Measurements from ENCODE around the gene TOX3. TPM values are rescaled to one million over a fixed set of nuclear protein-coding genes. Genes with fewer than 3 reads are reported as not detected.

Gene TOX3
- total RNA-seq, 1 experiment from 2014 or later = 20.2 TPM

DNA sequence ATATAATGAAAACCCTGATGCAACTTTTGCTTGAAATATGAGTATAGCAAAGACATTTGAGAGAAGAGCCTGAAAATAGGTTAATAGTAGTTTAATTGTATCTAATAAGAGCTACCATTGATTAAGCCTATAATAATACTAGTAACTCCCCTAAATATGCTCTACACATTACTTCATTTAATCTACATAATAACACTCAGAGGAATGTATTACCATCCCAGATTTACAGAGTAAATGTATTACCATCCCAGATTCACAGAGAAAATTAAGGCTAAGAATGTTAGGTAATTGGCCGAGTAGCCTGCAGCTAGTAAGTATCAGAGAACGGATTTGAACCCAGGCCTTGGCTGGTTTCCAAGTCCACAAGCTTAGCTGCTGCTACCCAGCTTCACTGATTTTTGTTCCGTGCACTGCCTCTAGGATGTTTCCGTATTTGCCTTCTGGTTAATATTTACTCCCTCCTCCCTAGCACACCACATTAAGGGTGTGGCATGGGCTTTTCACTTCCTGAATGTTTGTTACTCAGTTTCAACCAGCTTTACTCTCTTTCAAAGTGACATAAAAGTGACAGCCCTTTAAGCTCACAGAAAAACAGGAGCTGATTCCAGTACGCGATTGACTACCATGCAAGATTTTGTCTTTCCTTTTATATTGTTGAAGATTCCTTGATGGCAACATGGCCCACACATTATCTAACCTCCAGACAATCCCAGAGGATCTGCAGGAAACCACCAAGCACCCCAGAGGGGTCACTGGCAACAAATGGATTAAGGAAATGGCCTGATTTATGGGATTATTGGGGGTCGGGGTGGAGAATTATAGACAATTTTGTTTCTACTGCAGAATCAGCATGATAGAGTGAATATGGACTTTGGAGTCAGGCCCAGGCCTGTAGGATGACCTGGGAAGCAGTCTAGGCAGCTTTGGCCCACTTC is 26.7 kb upstream of the TOX3 start:
- H3K4me1 Mint-ChIP-seq = peaks cover 15 to 16% of the 10 kb centered on the region in 2 experiments
- no peak overlapping the region for H4K91ac ChIP-seq (ENCODE audit: insufficient read length, low read depth, low read length)
- H3K23ac ChIP-seq (ENCODE audit: insufficient read length, low read depth, low read length) = no peak overlapping the region
- no peak overlapping the region for H2AFZ ChIP-seq (ENCODE audit: low read length)
- H3K14ac ChIP-seq (ENCODE audit: insufficient read depth, low read length) = no peak overlapping the region
- no peaks in the 10 kb centered on the region; the same call in none of the 2 replicates for H3K27me3 Mint-ChIP-seq (ENCODE audit: low read depth)
- H3K4me1 ChIP-seq (ENCODE audit: insufficient read depth, low read length) = peaks cover 3% of the 10 kb centered on the region; the same call in 1 of the 2 replicates
- H2BK120ac ChIP-seq (ENCODE audit: low read depth, low read length, poor library complexity, severe bottlenecking) = no peak overlapping the region
- no peak overlapping the region for H4K8ac ChIP-seq (replicated peaks; ENCODE audit: insufficient read length, low read depth, low read length)
- no peak overlapping the region for H3K9ac ChIP-seq (ENCODE audit: extremely low read depth, insufficient read length, low read length)
- H4K20me1 ChIP-seq (ENCODE audit: control insufficient read depth, insufficient read depth, insufficient read length) = no peaks in the 10 kb centered on the region
- no peak overlapping the region for H3K27ac ChIP-seq (ENCODE audit: insufficient read length, low read depth, low read length)
- no peak overlapping the region for H2BK12ac ChIP-seq (ENCODE audit: insufficient read length, low read depth, low read length)
- H3K18ac ChIP-seq (ENCODE audit: insufficient read length, low read depth, low read length) = no peak overlapping the region
- peaks cover 0 to 5% (median 5%) of the 10 kb centered on the region in 3 experiments; a peak in 2 of 7 replicates for H3K36me3 Mint-ChIP-seq (ENCODE audit: insufficient read depth in 1 of 3, low read depth in 3 of 3)
- H3K4me2 ChIP-seq (ENCODE audit: insufficient read depth, insufficient read length, low read length) = no peak overlapping the region
- H3K79me1 ChIP-seq (ENCODE audit: insufficient read depth, low read depth, low read length, poor library complexity, severe bottlenecking) = no peaks in the 10 kb centered on the region
- H3K56ac ChIP-seq (ENCODE audit: insufficient read length, low read depth, low read length) = no peak overlapping the region
- H3K4me3 Mint-ChIP-seq = no peak overlapping the region
- no peaks in the 10 kb centered on the region for H3K23me2 ChIP-seq (ENCODE audit: insufficient read length, low read depth, low read length, poor library complexity, severe bottlenecking)
- peaks cover 7 to 8% of the 10 kb centered on the region in 2 experiments; a peak in 2 of 5 replicates for H3K9me3 Mint-ChIP-seq
- no peak overlapping the region for H2BK20ac ChIP-seq (ENCODE audit: low read depth, low read length, poor library complexity, severe bottlenecking)
- no peaks in the 10 kb centered on the region for H3K79me2 ChIP-seq (ENCODE audit: insufficient read depth, low read length)
- H2BK5ac ChIP-seq (ENCODE audit: insufficient read length, low read length) = no peak overlapping the region
- no CpG with 5 or more reads among the region's 7 CpGs for WGBS (ENCODE audit: extremely low coverage, insufficient read length, low lambda C conversion rate)
- TF ChIP-seq, protein P1, sequence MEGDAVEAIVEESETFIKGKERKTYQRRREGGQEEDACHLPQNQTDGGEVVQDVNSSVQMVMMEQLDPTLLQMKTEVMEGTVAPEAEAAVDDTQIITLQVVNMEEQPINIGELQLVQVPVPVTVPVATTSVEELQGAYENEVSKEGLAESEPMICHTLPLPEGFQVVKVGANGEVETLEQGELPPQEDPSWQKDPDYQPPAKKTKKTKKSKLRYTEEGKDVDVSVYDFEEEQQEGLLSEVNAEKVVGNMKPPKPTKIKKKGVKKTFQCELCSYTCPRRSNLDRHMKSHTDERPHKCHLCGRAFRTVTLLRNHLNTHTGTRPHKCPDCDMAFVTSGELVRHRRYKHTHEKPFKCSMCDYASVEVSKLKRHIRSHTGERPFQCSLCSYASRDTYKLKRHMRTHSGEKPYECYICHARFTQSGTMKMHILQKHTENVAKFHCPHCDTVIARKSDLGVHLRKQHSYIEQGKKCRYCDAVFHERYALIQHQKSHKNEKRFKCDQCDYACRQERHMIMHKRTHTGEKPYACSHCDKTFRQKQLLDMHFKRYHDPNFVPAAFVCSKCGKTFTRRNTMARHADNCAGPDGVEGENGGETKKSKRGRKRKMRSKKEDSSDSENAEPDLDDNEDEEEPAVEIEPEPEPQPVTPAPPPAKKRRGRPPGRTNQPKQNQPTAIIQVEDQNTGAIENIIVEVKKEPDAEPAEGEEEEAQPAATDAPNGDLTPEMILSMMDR (conservative IDR thresholded peaks at IDR 0.05) = no peak
- H2AK5ac ChIP-seq (ENCODE audit: insufficient read length, low read length) = no peak overlapping the region
- H3K4ac ChIP-seq (ENCODE audit: low read depth, low read length) = no peak overlapping the region
- DNase-seq = no peak
- no peak overlapping the region for H2BK15ac ChIP-seq (ENCODE audit: low read depth, low read length)
- no peaks in the 10 kb centered on the region for H3K9me3 ChIP-seq (ENCODE audit: control insufficient read depth, low read depth, low read length)
- H3K27ac Mint-ChIP-seq = no peak overlapping the region; a peak in 1 of 7 replicates
- H4K5ac ChIP-seq (ENCODE audit: insufficient read length, low read depth, low read length) = no peak overlapping the region
- no peaks in the 10 kb centered on the region for H3K27me3 ChIP-seq (ENCODE audit: insufficient read depth, low read length)
- no peak overlapping the region for H3T11ph ChIP-seq (ENCODE audit: low read length)

Data from H9 (cell line).